HTERT RPE-1 (cell line): ENCODE results near the gene NYAP2.

Experiments used
- in situ Hi-C: fragments of 300-500 bp; cut with MboI; formaldehyde crosslinking; loops from 4 replicates; pipeline ENCODE4 v1.14.3; 2020; ENCODE audit warnings: low sequenced_read_pairs

NYAP2 gene

DNA sequence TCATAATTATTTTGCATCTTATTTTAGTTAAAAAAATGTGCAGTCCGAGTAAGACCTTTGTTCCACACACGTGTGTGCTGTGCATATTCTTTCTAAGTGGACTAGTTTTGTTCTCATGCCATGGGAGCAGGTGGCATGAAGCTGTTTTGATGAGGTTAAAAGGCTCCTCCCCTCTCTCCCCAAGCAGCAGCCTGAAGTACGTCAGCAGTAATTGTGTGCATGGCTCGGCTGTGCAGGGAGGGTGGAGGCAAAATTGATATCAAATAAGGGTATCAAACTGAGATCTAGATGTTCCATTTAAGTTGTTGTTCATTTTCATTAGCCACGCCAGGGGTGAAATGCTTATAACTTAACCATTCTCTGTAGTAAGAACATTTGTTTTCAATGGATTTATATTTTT is at the start of gene NYAP2:
TSS of gene NYAP2 (plus strand) at position 207 of the 400 bp plus-strand sequence. CDS start 9,171 bp downstream, outside the sequence.
- in situ Hi-C loops, result no loop called here

DNA sequence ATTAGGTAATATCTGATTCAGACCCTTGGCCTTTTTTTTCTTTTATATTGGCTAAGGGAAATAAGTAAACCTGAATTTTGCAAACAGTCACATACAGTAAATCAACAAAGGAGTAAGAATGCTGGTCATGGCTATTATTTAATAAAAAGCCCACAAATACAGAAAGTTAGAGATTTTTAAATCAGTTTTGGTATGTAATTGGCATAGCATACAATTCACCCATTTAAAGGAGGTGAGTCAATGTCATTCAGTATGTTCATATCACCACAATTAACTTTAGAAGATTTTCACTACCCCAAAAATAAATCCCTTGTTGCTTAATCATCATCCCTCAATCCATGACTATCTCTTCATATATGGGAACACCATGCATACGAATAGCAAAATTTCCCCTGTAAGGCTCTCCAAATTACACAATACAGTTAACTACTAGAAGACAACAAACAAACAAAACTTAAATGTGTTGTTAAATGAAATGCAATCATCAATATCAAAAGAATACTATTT is 45.9 kb upstream of the NYAP2 start:
- in situ Hi-C loops, result no loop called here

DNA sequence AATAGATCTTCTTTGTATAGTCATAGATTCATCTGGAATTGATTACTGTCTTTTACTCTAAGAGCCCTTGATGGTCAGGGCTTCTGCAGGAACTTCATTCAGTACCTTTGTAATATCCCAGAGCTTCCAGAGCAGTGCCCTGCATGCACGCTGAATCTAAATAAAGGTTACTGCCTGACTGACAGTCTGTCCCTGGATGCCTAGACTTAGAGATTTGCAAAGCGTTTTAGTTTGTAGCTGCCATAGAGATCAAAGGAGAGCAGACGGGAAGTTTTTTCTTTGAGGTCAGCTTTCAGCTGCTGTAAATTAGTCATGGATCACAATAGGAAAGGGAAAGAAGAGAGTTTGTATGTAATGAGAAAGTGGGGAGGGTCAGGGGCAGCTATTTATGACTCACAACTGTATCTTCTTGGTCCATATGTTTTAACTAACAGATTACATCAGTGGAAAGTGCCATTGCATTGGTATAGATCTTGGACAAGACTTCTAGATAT is 45.2 kb upstream of the NYAP2 start:
- in situ Hi-C loops, result no loop called here

DNA sequence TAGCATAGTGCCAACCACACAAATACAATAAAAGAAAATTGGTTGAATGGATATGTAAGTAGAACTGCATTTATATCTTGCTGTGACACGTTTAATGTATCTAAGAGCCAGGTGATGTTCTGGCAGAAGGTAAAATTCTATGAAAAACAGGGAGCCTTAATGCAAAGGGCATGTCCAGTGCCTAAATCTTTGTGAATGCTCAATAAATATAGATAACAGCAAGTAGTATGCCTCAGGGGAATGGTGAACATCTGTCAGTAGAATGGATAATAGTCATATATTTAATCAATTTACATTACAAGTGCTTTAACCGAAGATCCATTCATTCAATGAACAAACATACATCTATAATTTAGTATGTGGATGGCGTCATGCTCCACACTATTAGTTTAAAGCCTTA is 43.7 kb upstream of the NYAP2 start:
- in situ Hi-C loops, result no loop called here

DNA sequence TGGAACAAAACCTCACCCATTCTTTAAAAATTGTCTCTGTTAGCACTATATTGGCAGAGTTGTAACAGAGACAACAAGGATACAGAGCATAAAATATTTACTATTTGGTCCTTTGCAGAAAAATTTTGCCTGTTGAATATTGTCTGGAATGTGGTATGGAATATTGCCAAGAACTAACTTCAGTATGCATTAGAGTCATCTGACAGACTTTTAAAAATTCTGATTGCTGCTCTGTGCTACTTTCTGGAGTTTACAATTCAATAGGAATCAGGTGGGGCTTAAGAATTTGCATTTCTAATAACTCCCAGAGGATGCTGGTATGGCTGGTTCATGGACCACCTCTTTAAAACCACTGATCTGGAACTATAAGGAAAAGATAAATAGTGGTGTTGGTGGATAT is 32.8 kb upstream of the NYAP2 start:
- in situ Hi-C loops, result no loop called here

DNA sequence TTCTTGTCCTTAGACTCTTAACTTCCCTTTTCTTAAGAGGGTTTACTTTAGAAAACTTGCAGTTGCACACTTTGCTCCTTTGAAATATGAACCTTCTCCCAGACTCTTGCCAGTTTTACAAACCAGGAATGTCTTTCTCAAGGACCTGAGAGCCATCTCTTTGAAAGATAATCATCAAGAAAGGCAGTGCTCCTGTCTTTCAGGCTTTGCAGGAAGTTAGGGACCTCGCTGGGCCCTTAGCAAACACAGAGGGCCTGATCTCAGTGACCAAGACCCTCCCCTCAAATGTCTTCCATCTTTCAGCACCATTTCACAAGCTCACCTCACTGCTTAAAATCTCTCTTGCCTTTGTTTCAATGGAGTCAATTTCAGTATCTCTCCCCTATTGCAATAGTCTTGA is 32.0 kb upstream of the NYAP2 start:
- in situ Hi-C loops, result no loop called here

DNA sequence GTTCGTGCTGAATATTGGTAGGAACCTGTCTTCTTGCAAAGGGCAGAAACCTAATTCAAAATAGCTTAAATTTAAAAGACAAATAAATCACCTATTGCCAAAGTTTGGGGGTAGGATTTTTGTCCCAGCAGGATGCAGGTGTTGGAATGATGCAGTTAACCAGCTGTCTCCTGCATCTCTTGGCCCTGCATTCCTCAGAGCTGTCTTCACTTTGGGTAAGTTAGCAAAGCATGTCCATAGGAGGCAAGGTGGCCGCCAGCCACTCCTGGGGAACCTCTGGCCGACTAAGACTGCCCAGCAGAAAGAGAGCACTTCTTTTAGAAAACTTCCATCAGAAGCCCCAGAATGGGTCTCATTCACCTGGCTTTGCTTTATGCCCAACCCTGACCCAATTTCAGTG is 20.5 kb upstream of the NYAP2 start:
- in situ Hi-C loops, result no loop called here

DNA sequence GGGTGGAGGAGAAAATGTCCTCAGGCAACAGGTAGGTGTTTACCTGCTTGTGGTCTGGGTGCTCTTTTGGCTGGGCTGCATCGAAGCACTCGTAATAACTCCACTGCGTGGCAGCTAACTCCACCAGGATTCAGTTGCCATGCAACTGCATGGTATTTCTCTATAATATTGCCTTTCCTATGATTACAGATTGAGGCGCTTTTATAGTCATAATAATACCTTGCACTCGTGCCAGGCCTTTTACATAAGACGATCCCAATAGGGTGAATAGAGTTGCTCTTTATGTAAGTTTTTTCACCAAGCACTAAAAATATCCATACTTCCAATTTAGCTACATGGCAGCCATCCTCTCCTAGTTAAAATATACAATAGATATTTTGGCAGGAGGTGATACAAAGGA is 19.7 kb upstream of the NYAP2 start:
- in situ Hi-C loops, result no loop called here

DNA sequence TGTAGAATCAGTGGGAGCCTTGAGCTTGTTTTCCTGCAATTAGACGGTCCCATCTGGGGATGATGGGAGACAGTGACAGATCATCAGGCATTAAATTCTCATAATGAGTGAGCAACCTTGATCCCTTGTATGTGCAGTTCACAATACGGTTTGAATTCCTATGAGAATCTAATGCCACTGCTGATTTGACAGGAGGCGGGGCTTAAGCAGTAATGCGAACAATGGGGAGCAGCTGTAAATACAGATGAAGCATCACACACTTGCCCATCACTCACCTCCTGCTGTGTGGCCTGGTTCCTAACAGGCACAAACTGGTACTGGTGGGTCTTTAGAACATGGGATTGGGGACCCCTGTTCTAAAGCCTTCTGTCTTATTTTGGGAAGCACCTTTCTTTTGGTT is 17.9 kb upstream of the NYAP2 start:
- in situ Hi-C loops, result no loop called here

DNA sequence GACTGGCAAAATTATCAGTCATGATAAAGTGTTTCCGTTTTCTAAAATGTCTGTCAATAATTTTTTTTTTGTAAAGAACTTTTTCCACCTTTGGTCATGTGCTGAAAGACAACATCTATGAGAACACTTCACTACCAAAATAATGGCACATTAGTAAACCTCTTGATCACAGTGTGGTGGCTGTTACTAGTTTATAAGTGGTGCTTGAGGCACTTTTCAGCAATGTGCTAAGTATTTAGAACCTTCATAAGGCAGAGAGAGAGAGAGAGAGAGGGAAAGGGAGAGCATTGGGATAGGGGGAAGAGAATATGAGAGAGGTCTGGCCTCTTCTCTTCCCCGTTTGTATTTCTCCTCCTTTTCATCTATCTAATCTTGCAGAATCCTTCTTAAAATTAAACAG is 1.1 kb upstream of the NYAP2 start:
- in situ Hi-C loops, result no loop called here

DNA sequence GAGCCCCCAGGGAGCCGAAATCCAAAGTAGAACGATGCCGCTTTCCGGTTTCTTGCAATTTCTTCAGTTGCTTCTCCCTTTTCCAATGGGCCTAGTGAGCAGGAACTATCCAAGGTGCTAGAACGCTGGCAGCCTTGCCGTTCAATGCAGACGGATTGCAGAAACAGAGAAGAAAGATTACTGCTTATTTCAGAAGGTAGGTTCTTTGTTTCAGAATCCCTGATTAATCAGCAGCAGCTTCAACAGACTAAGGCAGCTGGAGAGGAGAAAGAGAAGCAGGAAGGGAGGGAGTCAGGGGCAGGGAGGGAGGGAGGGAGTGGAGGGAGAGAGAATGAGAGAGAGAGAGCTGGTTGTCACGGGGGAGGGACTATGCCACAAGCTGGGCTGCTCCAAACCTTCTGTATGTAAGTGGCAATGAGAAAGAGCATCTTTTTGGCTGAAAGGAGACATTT is 576 bp downstream of the NYAP2 start:
- in situ Hi-C loops, result no loop called here

DNA sequence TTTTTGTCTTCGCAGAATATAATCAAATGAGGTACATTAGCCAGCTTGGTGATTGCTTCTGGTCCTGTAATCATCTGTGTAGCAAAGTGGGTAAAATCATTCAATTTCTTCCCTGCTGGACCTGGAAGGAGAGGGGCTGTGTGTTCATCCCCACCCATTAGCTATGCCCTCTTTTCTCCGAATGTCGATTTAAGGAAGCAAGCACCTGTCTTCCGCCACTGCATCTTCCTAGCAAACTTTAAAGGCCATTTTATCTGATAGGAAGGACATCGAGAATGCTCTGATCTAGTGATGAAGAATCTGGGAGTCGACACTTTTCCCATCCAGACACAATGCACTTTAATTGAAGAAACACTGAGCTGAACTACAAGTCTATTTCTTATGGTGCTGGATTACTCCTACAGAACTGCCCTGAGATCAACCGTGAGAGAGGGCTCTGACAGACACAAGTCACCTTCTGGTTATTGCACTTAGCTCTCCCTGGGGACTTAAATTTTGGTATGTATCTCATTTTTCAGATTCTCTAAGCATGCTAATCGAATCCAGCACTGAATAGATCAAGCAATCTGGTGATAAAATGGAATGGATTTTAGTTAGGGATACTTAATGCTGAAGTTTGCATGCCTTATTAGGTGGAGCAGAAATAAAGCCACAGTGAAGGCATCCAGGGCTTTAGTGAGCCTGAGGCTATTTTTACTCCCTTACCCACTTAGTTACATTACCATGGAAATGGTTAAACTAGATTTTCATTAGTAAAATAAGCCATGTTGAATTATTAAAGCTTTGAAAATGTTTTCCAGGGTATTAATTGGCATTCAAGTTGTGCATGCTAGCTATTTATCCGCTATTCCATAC is 1.3 kb downstream of the NYAP2 start:
- in situ Hi-C loops, result no loop called here

DNA sequence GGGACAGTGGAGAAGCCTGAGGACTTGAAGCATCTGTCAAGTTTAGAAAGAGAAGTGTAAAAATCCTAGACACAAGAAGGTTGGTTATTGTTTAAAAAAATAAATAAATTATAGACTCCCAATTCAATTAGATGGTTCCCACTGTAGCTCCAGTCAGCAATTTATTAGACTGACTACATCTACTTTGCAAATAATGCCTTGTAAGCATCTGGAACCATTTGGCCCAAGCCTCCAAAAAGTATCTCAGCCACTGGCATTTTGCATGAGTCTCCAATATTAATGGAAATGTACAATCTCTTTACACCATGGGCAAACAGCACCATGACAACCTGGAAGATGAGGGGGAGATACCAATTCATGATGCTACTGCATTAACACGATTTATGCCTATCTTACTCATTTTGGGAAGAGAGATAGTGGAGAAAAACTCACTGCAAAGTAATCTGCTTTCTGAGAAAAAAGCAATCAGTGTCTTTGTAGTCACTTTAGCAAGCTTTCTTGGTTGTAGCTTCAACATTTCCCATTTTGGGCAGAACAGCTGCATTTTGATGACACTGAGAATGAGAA is 2.8 kb downstream of the NYAP2 start:
- in situ Hi-C loops, result no loop called here

DNA sequence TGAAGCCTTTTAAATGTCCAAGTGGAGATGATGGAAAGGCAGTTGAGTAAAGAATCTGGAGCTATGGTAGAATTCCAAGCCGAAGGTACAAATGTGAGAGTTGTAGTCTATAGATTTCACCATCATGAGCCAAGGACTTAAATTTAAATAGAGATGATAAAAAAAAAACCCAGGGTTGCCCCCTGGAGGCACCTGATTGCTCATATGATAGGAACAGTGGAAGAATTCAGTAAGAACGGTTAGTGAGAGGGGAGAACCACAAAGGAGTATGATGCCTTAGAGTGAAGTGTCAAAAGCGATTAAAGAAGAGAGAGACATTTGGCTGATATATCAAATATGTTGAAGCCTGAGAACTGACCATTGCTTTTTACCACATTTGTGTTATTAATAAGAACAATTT is 11.9 kb downstream of the NYAP2 start:
- in situ Hi-C loops, result no loop called here

DNA sequence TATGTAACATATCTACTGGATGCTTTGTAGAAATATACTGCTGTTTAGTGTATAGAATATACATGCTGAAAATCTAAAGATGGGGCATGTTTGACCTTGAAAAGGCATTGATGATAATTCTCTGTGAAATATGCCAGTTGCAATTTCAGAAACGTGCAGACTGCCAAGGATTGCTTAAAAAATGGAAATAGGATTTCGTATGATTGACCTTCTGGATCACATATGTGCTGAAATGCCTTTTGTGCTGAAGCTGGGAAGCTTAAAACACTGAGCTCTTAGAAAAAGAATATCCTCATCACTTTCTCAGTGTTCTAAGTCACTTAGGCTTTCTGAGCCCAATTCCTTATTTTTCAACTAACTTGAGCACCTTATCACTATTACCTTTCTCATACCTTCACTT is 14.3 kb downstream of the NYAP2 start:
- in situ Hi-C loops, result no loop called here

DNA sequence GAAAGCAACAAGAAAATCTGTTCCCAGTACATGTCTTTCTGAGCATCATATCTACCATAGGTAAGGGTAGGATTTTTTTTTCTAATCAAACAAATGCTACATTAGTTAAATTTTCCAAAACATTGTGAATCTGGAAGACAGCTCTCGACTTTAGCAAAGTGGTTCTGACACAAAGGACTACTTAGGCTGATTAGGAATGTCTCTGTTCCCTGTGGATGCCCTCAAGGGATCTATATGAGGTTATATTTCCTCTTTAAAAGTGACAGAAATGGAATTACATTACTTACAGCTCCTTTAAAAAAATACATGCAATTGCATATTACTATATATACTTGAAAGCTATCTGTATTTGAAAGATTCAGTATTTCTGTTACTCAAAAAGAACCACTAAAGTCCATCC is 15.4 kb downstream of the NYAP2 start:
- in situ Hi-C loops, result no loop called here

DNA sequence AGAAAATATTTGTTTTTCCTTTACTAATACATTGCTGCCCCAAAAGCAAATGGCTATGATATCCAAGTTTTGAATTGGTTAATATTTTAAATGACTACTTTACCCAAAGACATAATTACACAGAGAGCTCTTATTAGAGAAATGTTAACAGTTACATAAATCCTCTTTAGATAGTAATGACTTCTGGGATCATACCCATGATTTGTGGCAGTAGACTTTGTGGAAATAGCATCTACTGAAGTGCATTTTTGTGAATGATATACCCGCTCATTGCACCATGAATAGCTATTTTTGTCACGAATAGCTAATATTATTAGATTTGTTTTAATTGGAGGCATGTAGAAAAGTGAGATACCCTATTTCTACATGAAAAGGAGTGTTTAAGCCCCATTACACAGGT is 15.8 kb downstream of the NYAP2 start:
- in situ Hi-C loops, result no loop called here

DNA sequence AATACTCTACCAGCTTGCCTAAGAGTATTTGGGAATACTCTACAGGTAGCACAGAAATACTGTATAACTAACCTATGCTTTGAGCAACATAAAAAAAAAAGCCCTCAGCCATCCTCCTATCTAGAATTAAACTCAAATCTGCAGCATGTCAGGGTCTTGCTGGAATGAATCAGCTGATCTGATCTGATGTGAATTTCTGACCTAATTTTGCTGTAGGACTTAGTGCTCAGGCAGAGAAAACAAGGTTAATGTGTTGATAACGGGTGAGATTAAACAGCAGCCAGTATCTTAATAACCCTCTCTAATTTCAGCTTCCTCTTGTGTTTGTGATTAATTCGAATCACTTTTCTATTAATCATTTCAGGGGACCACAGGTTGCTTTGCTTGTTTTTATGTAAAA is 16.3 kb downstream of the NYAP2 start:
- in situ Hi-C loops, result no loop called here

DNA sequence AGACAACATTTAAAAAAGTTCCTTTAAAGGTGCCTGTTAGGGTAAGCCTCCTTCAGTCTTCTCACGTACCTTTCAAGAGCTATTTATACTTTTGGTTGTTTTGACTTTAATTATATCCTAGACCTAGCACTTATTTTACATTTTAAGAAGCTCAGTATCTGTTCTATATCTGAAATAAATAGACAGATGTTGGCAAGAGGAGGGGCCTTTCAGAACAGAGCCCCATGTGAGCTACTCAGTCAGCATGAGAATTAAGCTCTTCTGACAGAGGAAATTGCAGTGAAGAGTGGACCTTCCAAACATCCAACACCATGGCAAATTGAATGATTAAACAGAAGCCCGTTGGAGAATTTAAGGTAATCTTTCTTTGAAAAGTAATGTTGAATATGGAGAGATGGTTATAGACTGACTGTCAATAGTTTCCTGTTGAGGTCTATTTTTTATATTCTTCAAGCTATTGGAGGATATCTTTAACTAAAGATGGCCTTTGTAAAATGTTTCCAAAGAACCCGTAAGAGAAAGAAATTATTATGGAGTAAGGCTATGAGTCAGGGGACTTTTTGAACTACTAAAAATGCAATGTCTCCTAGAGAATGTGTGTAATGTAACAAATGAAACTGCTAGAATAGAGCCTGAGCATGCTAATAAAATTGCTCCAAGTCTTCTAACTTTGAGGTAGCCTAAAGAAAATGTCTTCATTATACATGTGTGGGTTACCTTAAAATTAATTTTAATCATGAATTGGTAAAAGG is 17.3 kb downstream of the NYAP2 start:
- in situ Hi-C loops, result no loop called here

DNA sequence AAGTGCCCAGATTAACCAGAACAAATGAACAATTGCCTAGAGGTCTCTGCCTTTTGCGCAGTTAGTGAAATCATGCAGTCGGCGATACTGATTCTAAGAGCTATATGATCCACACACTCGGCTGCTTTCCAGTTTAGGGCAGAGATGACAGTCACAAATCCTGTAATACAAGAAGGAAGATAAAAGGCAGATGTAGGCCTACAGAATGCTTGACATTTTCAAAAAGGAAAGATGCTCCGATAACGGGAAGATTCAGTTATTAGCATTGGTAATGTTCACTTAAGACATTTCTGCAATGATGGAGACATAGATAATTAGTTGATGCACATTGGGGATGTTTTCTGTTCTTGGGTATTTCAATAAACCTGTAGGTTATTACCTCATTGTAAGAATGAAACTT is 19.5 kb downstream of the NYAP2 start:
- in situ Hi-C loops, result no loop called here

DNA sequence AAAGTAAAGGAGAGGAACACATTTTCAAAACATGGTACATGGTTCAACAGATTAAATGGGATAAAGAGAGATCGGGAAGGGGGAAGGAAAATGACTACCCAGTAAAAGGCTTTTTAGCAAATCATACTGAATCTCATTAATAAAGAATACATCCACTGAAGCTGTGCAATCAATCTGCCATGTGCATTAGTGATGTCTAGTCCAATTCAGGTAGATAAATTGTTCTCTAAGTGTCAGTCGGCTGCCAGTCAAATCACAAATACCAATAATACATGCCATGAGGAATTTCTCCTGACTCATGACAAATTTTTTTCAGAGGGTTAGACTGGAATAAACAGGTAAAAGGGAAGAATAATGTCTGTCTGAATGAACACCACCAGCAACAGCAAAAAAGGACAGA is 22.6 kb downstream of the NYAP2 start:
- in situ Hi-C loops, result no loop called here

DNA sequence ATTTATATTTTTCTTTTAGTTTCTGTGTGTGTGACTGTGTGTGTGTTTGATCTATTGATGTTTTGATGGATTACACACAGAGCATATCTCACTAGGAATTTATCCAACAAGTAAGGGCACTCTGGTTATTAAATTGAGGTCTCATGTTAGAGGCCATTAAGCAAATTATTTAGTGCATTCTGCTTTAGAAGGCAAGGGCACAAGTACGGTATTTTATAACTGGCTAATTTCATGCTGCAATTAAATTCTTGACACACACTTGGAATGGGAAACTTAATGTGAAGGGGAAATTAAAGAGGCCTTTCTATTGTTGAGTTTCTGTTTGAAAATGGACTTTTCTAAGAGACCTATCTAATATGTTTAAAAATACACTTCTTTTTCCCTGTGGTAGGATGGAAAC is 25.8 kb downstream of the NYAP2 start:
- in situ Hi-C loops, result no loop called here
